Activated T-cell treated with anti-CD3 and anti-CD28 coated beads, Interleukin-2, amount 50 U/mL, for 1 hour (primary cell): Measurements from ENCODE around the gene CRYZL1.
"Not testable (repeated sequence)": the region's sequence is repeated elsewhere in the genome, so short reads cannot be mapped to it uniquely, and the experiment has no call there.

Experiments used
- DNase-seq: peaks from one replicate; pipeline ENCODE4 v3.0.0-alpha.2; 2020

Gene CRYZL1

GRCh38 chr21:33660406-33660805 lies 18.9 kb upstream of the CRYZL1 start:
- no peak for DNase-seq

- no peak for DNase-seq
Measured at GRCh38 chr21:33659568-33659949, 18.0 kb upstream of the CRYZL1 start.

- DNase-seq: no peak
Measured at GRCh38 chr21:33658919-33659567, 17.5 kb upstream of the CRYZL1 start.

- no peak for DNase-seq
Measured at GRCh38 chr21:33657124-33657820, 15.7 kb upstream of the CRYZL1 start.

- DNase-seq: no peak
Measured at GRCh38 chr21:33655588-33656221, 14.2 kb upstream of the CRYZL1 start.

- DNase-seq: no peak
Measured at GRCh38 chr21:33654412-33654811, 12.9 kb upstream of the CRYZL1 start.

- DNase-seq: no peak
Measured at GRCh38 chr21:33651965-33652680, 10.6 kb upstream of the CRYZL1 start.

- DNase-seq: no peak
Measured at GRCh38 chr21:33650929-33651509, 9.5 kb upstream of the CRYZL1 start.

GRCh38 chr21:33650230-33650629 lies 8.7 kb upstream of the CRYZL1 start:
- DNase-seq: no peak

- DNase-seq: no peak
Measured at GRCh38 chr21:33648555-33648954, 7.0 kb upstream of the CRYZL1 start.

GRCh38 chr21:33647587-33647986 lies 6.0 kb upstream of the CRYZL1 start:
- DNase-seq: no peak

- no peak for DNase-seq
Measured at GRCh38 chr21:33645730-33646129, 4.2 kb upstream of the CRYZL1 start.

GRCh38 chr21:33644383-33645074 lies 3.0 kb upstream of the CRYZL1 start:
- DNase-seq: no peak

- no peak for DNase-seq
Measured at GRCh38 chr21:33643658-33644311, 2.2 kb upstream of the CRYZL1 start.

GRCh38 chr21:33642896-33643657 lies 1.5 kb upstream of the CRYZL1 start:
- peak; percentile 49 for DNase-seq

- DNase-seq: peak; percentile 99
Measured at GRCh38 chr21:33642027-33642895, 720 bp upstream of the CRYZL1 start, which contains the start of gene ITSN1. ITSN1 (plus strand) TSS chr21:33642501; CDS start chr21:33718829, 76,328 bp downstream.

- DNase-seq: no peak
Measured at GRCh38 chr21:33640697-33641351, 717 bp downstream of the CRYZL1 start.

GRCh38 chr21:33634254-33634653 lies 7.3 kb downstream of the CRYZL1 start:
- DNase-seq: no peak

- not testable (repeated sequence) for DNase-seq
Measured at GRCh38 chr21:33626151-33626550, 15.4 kb downstream of the CRYZL1 start.
